ENCODE data around the gene EVI2B.

Gene EVI2B

GRCh38 chr17:31311526-31311925 is 2.3 kb downstream of the EVI2B start:
- no peak overlapping the region for H3K4me3 ChIP-seq (ENCODE audit: control insufficient read depth, low read depth, low read length)
- no peak for DNase-seq (ENCODE audit: low read depth)
- TF ChIP-seq CTCF (conservative IDR thresholded peaks at IDR 0.05; ENCODE audit: control insufficient read depth, insufficient read depth, low read depth, low read length), result no peak

GRCh38 chr17:31310886-31311285 is 3.0 kb downstream of the EVI2B start:
- no peak for TF ChIP-seq CTCF (conservative IDR thresholded peaks at IDR 0.05; ENCODE audit: control insufficient read depth, insufficient read depth, low read depth, low read length)
- DNase-seq (ENCODE audit: low read depth), result no peak
- no peak overlapping the region for H3K4me3 ChIP-seq (ENCODE audit: control insufficient read depth, low read depth, low read length)

- no peak for DNase-seq (ENCODE audit: low read depth)
- TF ChIP-seq CTCF (conservative IDR thresholded peaks at IDR 0.05; ENCODE audit: control insufficient read depth, insufficient read depth, low read depth, low read length), result no peak
- H3K4me3 ChIP-seq (ENCODE audit: control insufficient read depth, low read depth, low read length), result no peak overlapping the region
Observed at GRCh38 chr17:31310260-31310659, 3.6 kb downstream of the EVI2B start.

GRCh38 chr17:31309556-31309955 is 4.3 kb downstream of the EVI2B start:
- H3K4me3 ChIP-seq (ENCODE audit: control insufficient read depth, low read depth, low read length), result no peak overlapping the region
- no peak for DNase-seq (ENCODE audit: low read depth)
- no peak for TF ChIP-seq CTCF (conservative IDR thresholded peaks at IDR 0.05; ENCODE audit: control insufficient read depth, insufficient read depth, low read depth, low read length)

- no peak for DNase-seq (ENCODE audit: low read depth)
- TF ChIP-seq CTCF (conservative IDR thresholded peaks at IDR 0.05; ENCODE audit: control insufficient read depth, insufficient read depth, low read depth, low read length), result no peak
- H3K4me3 ChIP-seq (ENCODE audit: control insufficient read depth, low read depth, low read length), result no peak overlapping the region
Observed at GRCh38 chr17:31308372-31309334, 5.2 kb downstream of the EVI2B start.

GRCh38 chr17:31307640-31308039 is 6.2 kb downstream of the EVI2B start:
- no peak for DNase-seq (ENCODE audit: low read depth)
- no peak for TF ChIP-seq CTCF (conservative IDR thresholded peaks at IDR 0.05; ENCODE audit: control insufficient read depth, insufficient read depth, low read depth, low read length)
- H3K4me3 ChIP-seq (ENCODE audit: control insufficient read depth, low read depth, low read length), result no peak overlapping the region

All from fibroblast of mammary gland (primary cell).